Right lung (tissue), 5 donors: ENCODE data around the gene HOXD11. TPM values are rescaled to one million over a fixed set of nuclear protein-coding genes. Genes with fewer than 3 reads are reported as not detected.

Experiments used
- DNase-seq, 2 donors: peaks; one replicate each; pipeline ENCODE4 v3.0.0-alpha.2; 2013
- polyA plus RNA-seq, 5 donors: library from polyadenylated mRNA; unstranded; fragments of 120-200 nt; gene quantifications; one replicate each; pipeline versions ENCODE4 v1.2.1 to v1.2.3, GENCODE V29; 2013; ENCODE audit warnings: inconsistent platforms in 1 of 5, low replicate concordance in 1 of 5; ENCODE audit not compliant: insufficient read length in 5 of 5, insufficient read depth in 1 of 5

The HOXD11 gene
- polyA plus RNA-seq, 5 donors, result 0.28 TPM; not detected in 4

- no peak for DNase-seq
Measured at GRCh38 chr2:176148751-176149421, 41.8 kb downstream of the HOXD11 start.

- no peak for DNase-seq
Measured at GRCh38 chr2:176149481-176149938, 42.4 kb downstream of the HOXD11 start.

DNA sequence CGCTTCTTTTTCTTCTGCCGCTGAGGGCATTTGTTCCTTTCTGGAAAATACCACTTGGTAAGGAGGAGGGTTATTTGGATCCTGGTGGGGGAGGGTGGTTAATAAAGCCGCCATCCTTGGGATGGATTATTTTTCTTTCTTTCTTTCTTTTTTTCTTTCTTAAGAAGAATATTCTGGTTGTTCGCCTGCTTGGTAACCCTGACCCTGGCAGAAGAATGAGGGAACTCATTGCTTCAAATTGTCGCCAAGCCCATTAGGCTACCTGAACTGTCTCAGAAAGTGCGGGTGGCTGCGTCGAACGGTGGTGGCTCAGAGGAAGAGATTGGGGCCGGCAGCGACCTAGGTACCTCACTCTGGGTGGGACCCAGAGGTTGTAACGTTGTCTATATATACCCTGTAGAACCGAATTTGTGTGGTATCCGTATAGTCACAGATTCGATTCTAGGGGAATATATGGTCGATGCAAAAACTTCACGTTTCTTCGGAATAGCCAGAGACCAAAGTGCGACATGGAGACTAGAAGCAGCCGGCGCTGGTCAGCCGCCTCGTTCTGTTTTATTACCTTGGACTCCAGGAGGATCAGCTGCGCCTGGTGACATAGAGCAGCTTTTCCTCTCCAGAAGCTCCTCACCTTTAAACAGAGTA lies 43.0 kb downstream of the HOXD11 start:
- no peak for DNase-seq

DNA sequence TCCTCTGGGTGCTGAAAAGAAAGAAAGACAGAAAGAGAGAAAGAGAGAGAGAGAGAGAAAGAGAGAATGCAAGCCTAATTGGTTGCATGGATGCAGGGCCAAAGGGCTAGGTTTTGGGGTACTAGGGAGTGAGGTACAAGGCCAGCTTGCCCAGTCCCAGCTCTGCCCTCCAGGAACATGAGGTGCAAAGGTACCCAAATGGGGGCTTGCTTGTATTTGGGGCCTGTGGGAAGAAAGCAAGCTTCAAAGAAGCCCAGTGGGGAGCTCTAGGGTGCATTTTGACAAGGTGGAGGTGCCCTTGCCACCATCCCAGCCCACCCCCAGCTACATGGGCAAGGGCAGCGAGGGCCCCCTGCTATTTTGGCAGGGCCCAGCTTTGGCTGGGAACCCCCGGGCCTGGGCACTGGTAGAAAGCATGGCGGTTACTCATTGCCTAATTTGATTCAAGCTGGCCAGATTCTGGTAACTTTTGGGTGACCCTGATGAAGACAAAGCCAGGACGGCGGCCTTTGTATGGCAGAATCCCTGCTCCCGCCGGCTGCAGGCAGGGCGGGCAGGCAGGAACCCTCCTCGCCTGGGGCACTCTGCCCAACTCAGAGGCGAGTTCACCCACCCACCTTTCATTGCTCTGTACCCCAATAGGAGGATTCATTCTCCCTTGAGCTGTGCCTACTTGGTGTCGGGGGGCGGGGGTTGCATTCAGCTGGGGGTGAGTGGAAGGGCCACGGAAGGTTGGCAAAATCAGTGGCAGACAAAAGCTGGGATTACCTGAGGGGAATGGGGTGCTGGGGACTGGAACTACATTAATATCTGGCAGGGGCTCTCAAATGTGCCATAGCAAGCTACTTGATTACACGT lies 43.7 kb downstream of the HOXD11 start:
- DNase-seq, result no peak

- no peak for DNase-seq
Measured at GRCh38 chr2:176151442-176152287, 44.6 kb downstream of the HOXD11 start, which contains the start of gene HOXD4. Gene HOXD4 (plus strand): TSS chr2:176151550. CDS start chr2:176151634, 84 bp downstream.

DNA sequence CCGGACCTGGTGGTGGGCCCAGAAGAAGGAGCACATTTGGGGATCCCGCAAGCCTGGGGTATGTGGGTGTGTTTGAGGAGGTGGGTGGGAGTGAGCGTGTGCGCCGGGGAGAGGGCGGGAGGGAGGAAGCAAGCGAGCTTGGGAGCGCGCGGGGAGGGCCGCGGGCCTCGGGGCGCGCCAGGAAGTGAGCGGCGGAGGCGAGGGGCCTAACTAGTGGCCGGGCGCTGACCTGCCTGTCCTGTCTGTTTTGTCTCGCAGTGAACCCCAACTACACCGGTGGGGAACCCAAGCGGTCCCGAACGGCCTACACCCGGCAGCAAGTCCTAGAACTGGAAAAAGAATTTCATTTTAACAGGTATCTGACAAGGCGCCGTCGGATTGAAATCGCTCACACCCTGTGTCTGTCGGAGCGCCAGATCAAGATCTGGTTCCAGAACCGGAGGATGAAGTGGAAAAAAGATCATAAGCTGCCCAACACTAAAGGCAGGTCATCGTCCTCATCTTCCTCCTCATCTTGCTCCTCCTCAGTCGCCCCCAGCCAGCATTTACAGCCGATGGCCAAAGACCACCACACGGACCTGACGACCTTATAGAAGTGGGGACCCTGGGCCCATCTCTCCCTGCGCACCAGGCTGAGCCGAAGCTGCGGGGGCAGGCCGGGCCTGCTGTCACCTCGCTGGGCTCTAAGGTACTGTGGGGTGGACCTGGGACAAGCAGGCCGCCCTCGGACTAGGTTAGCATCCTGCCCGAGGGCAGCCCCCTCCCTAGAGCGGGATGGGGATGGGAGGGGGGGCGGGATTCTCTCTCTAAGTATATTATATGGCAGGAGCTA lies 45.5 kb downstream of the HOXD11 start:
- DNase-seq, result no peak

DNA sequence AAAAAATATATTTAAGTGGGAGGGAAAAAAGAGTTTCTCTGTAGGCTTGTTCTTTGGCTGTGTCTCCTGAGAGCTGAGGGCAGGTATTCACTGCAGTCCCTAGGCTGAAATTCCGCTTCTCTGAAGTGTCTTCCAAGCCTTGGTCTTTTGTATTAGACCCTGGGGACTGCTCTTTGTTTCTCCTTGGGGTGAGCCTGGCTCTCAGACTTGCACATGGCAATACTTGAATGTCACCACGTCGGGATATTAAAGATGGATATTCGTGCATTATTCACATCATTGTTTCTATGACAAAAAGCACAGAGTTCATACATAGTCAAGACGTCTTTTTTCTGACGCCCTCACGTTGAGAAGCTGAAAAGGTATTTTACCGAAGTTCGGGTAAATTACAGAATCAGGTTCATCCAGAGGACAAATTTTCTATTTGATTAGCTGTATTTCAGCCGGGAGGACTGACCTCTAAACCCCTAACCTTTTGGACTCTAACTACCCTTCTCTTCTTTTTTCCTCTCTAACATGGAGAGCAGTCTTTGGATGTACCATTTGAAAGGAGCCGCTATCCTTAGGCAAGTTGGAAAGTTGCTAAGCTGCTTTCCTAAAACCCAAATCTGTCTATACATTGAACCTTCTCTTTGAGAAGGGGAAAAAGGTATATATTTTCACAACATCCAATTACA lies 47.6 kb downstream of the HOXD11 start:
- no peak for DNase-seq

DNA sequence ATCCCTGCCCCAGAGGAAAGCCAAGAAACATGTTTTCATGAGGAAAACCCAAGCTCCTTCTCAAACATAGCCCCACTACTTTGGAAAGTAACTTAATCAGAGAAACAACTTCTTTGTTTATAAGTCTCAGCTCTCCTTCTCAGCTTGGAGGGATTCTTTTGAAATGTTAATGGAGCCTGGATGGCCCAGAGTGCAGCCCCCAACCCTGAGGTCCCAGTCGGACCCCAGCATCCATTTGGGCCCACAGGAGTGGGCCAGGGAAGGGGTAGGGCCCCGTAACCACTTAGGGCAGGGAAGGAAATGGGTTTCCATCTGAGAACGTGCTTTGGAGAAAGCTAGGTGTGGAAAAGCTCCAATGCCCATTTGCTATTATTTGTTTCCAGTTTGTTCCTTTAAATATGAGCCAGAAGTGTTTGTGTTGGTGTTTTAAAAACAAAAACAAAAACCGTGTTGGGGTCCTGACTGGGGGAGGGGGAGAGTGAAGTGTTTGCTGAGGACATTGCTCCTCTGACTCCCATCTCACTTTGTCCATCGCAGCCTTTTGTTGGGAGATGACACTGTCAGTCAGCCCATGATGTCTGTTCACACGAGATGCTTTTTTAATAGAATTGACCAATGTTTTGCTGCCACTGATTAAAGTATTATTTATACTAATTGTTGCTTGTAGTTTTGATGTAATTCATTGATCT lies 48.4 kb downstream of the HOXD11 start:
- DNase-seq, result no peak

GRCh38 chr2:176156301-176156806 lies 49.3 kb downstream of the HOXD11 start:
- no peak for DNase-seq

DNA sequence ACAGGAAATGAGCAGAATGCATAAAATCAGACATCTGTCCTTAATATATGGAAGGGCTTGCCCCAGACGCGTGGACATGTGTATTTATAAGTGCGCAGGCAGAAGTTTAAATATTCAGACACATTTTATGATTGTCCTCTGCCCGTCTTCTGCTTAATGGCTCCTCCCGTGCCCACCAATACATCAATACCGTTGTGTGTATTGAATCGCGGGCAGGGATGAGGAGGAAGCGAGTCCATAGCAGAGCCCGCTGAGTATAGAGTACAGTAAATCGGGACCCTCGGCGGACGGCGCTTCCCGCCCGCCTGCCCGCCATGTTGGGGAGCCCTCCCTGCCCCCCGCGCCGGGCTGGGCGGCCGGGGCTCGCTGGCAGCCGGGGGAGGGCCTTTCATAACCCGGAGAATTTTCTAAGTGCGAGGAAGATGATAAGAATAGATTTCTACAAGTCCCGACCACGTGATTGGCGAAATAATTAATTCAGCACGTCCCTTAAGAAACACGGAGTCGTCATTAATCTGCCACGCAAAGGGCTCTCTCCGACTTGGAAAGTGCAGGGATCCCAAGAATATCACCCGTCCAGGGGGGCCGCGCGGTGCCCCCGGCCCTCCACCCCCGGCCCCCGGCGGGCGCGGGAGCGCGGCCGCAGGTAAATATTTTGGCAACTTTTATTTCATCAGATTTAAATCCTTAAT lies 49.9 kb downstream of the HOXD11 start, which contains the start of gene HOXD3:
HOXD3 (plus strand) TSS at position 501 of the 692 bp plus-strand sequence. CDS start 11,808 bp downstream, outside the sequence.
- DNase-seq, result no peak

GRCh38 chr2:176157499-176158185 lies 50.6 kb downstream of the HOXD11 start:
- no peak for DNase-seq

DNA sequence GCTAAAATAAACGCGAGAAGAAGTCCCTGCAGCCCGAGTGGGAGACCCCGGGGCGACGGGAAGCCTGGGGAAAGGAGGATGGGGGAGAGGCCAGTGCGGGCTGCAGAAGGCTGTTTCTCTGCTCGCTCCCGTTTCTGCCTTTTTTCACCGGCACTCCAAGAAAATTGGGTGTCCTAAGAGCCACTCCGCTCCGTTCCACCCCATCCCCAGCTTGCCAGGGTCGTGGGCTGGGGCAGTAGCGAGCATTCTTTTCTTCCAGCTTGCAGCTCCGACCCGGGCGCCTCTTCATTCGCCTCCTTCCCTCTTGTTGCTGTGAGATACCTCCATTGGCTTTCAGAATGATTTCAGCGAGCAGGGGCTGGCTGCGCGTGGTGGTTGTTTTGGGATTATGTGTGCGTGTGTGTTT lies 51.1 kb downstream of the HOXD11 start:
- no peak for DNase-seq

- DNase-seq, result no peak
Measured at GRCh38 chr2:176158855-176159662, 52.0 kb downstream of the HOXD11 start.
